ENCODE measurements around the gene TTC7B. TPM values are rescaled to one million over a fixed set of nuclear protein-coding genes. Genes with fewer than 3 reads are reported as not detected.

TTC7B gene
- total and polyA plus RNA-seq, 10 of the 15 experiments (the other 5 are each of a cell fraction or from before 2014, with no cell fraction given) = under 0.01 to 1.1 (median 0.26) TPM; not detected in 2

DNA sequence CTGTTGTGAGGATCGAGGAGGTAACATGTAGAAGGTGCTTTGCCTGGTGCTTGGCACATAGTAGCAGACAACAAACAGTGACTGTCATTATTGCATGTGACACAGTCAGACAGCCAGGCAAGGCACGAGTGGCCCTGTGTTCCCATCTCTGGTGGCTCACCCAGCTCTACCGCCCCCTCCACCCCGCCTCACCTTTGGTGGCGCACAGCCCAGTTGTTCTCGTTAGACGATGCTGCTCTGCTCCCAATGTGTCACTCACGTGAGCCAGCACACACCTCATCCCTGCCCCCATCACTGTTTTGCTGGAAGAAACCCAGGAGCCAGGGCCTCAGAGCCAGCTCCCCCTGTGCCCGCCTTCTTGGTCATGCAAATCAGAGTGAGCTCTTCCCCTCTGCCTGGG, 306.1 kb downstream of the TTC7B start:
- no peak for DNase-seq (ENCODE audit: low read depth, low spot score)
- POLR2A ChIA-PET = no interaction called here
- ATAC-seq = no peak
- in situ Hi-C loops (cut with MboI) = no loop called here
- no peak overlapping the region for H3K27ac ChIP-seq (ENCODE audit: control insufficient read depth, insufficient read depth)
- SMC1A ChIA-PET (ENCODE audit: uncharacterized antibody, unreplicated experiment) = no interaction called here
- H3K27me3 ChIP-seq (replicated peaks in 1 of 2; ENCODE audit: control insufficient read depth in 2 of 2, insufficient read depth in 2 of 2, low read length in 1 of 2) = no peaks in the 10 kb centered on the region; a peak in 3 of 4 replicates
- TF ChIP-seq EZH2 (IDR thresholded peaks at IDR 0.05; ENCODE audit: borderline replicate concordance, control insufficient read depth, low read depth, low read length) (no peak), BCL3 (IDR thresholded peaks at IDR 0.05; ENCODE audit: borderline replicate concordance, insufficient read depth, low read depth, low read length, poor library complexity, severe bottlenecking) (no peak), BACH1 (IDR thresholded peaks at IDR 0.05; ENCODE audit: borderline replicate concordance) (no peak), SUPT20H (IDR thresholded peaks at IDR 0.05; ENCODE audit: borderline replicate concordance, control insufficient read depth, low read depth, low read length) (no peak), SREBF1 (IDR thresholded peaks at IDR 0.05; ENCODE audit: low read length) (no peak), ESRRA (IDR thresholded peaks at IDR 0.05; ENCODE audit: low read length) (no peak)
- TF ChIP-seq, protein P1, sequence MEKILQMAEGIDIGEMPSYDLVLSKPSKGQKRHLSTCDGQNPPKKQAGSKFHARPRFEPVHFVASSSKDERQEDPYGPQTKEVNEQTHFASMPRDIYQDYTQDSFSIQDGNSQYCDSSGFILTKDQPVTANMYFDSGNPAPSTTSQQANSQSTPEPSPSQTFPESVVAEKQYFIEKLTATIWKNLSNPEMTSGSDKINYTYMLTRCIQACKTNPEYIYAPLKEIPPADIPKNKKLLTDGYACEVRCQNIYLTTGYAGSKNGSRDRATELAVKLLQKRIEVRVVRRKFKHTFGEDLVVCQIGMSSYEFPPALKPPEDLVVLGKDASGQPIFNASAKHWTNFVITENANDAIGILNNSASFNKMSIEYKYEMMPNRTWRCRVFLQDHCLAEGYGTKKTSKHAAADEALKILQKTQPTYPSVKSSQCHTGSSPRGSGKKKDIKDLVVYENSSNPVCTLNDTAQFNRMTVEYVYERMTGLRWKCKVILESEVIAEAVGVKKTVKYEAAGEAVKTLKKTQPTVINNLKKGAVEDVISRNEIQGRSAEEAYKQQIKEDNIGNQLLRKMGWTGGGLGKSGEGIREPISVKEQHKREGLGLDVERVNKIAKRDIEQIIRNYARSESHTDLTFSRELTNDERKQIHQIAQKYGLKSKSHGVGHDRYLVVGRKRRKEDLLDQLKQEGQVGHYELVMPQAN (conservative IDR thresholded peaks at IDR 0.05) = no peak
- no peak overlapping the region for H3K4me3 ChIP-seq
- no peaks in the 10 kb centered on the region for H3K9me3 ChIP-seq (replicated peaks; ENCODE audit: control insufficient read depth, insufficient read depth, low read length)
- no peaks in the 10 kb centered on the region for H3K79me2 ChIP-seq (ENCODE audit: control insufficient read depth, insufficient read depth, low read length)
- RAD21 ChIA-PET (ENCODE audit: unreplicated experiment) = no interaction called here
- H4K20me1 ChIP-seq (ENCODE audit: control insufficient read depth, insufficient read depth) = no peaks in the 10 kb centered on the region
- H3K9ac ChIP-seq (ENCODE audit: control insufficient read depth, insufficient read depth, low read length) = no peak overlapping the region
- no peaks in the 10 kb centered on the region for H3K4me1 ChIP-seq (ENCODE audit: control insufficient read depth, insufficient read depth, low read length)
- CTCF ChIA-PET = no interaction called here
- intact Hi-C loops (cut with micrococcal nuclease; ENCODE audit: unreplicated experiment) = no loop called here
- no TSS peak for BruUV-seq (replicated peaks)
- 40% methylated on average over 9 of the region's 9 CpGs for WGBS (ENCODE audit: insufficient coverage, insufficient replicate concordance, low lambda C conversion rate, missing lambda C conversion rate)
- no peak overlapping the region for H3K4me2 ChIP-seq (ENCODE audit: control insufficient read depth, insufficient read depth)
- no peak for FAIRE-seq
- no peak overlapping the region for H2AFZ ChIP-seq (ENCODE audit: control insufficient read depth, low read depth, low read length)
- H3K36me3 ChIP-seq (ENCODE audit: control insufficient read depth in 2 of 2, insufficient read depth in 2 of 2, low read length in 1 of 2) = no peaks in the 10 kb centered on the region
